SK-N-SH (cell line): ENCODE measurements around the gene MMP14. TPM values are rescaled to one million over a fixed set of nuclear protein-coding genes. Genes with fewer than 3 reads are reported as not detected.

Experiments used
- CTCF ChIA-PET: fragments of 300-600, 350-600 bp; formaldehyde crosslinking; extraction: SDS; loops from one replicate; lab custom pipeline; 2021; lab: Yijun Ruan, JAX
- POLR2A ChIA-PET: fragments of 350-600 bp; sonication (Branson Sonifier 250); formaldehyde crosslinking; extraction: SDS; loops from one replicate; lab custom pipeline; 2020; ENCODE audit warnings: antibody characterized with exemption, inconsistent platforms; lab: Yijun Ruan, JAX
- DNase-seq: peaks from one replicate; pipeline ENCODE4 v3.0.0; 2012
- H2AFZ ChIP-seq: fragments of 200-600 bp; sonication (generic); 2 replicates; pipeline ENCODE4 v1.8.1; 2016; ENCODE audit warnings: antibody characterized with exemption, mild to moderate bottlenecking, low read depth
- H3F3A ChIP-seq: fragments of 200-600 bp; sonication (generic); replicated peaks from 2 replicates; pipeline ENCODE3; 2016; ENCODE audit warnings: antibody characterized with exemption, mild to moderate bottlenecking; ENCODE audit not compliant: insufficient read depth
- H3K27ac ChIP-seq, 2 experiments: fragments of 200-500 bp in 1 of 2; fragments of 200-600 bp in 1 of 2; sonication (Bioruptor generic) in 1 of 2; sonication (generic), shearing (Covaris generic) in 1 of 2; 2 replicates each; pipeline versions ENCODE4 v1.5.1 to v1.6.1; 2014 to 2016; ENCODE audit warnings: low read depth in 2 of 2, inconsistent platforms in 1 of 2, low read length in 1 of 2, mild to moderate bottlenecking in 1 of 2, mixed read lengths in 1 of 2
- H3K27me3 ChIP-seq: fragments of 200-600 bp; sonication (generic), shearing (Covaris generic); 2 replicates; pipeline ENCODE4 v1.6.1; 2016; ENCODE audit warnings: mixed run types; ENCODE audit not compliant: insufficient read depth
- H3K36me3 ChIP-seq, 2 experiments: fragments of 200-500 bp in 1 of 2; fragments of 200-600 bp in 1 of 2; sonication (Bioruptor generic) in 1 of 2; sonication (generic) in 1 of 2; replicated peaks in 1 of 2; 2 replicates each; pipeline versions ENCODE3 to v1.5.1; 2014 to 2016; ENCODE audit warnings: low read length in 1 of 2, mild to moderate bottlenecking in 1 of 2; ENCODE audit not compliant: insufficient read depth in 2 of 2, control insufficient read depth in 1 of 2
- H3K4me1 ChIP-seq, 2 experiments: fragments of 200-500 bp in 1 of 2; fragments of 200-600 bp in 1 of 2; sonication (Bioruptor generic) in 1 of 2; sonication (generic), shearing (Covaris generic) in 1 of 2; 2 replicates each; pipeline versions ENCODE4 v1.5.1 to v1.6.1; 2014 to 2016; ENCODE audit warnings: low read depth in 1 of 2, low read length in 1 of 2, mixed run types in 1 of 2; ENCODE audit not compliant: insufficient read depth in 2 of 2, control insufficient read depth in 1 of 2
- H3K4me2 ChIP-seq: fragments of 200-600 bp; sonication (generic), shearing (Covaris generic); 2 replicates; pipeline ENCODE4 v1.6.1; 2017; ENCODE audit warnings: mixed run types
- H3K4me3 ChIP-seq, 2 experiments: fragments of 200-500 bp in 1 of 2; fragments of 200-600 bp in 1 of 2; sonication (Bioruptor generic) in 1 of 2; sonication (generic), shearing (Covaris generic) in 1 of 2; 2 replicates each; pipeline versions ENCODE4 v1.5.1 to v1.8.1; 2014 to 2016; ENCODE audit warnings: low read depth in 2 of 2, inconsistent platforms in 1 of 2, low read length in 1 of 2, mild to moderate bottlenecking in 1 of 2, mixed read lengths in 1 of 2, moderate library complexity in 1 of 2
- H3K79me2 ChIP-seq: fragments of 200-600 bp; sonication (generic); 2 replicates; pipeline ENCODE4 v1.8.1; 2017; ENCODE audit warnings: mild to moderate bottlenecking; ENCODE audit not compliant: insufficient read depth
- H3K9ac ChIP-seq: fragments of 200-600 bp; sonication (generic); 2 replicates; pipeline ENCODE4 v1.6.1; 2017; ENCODE audit warnings: mixed run types
- H3K9me2 ChIP-seq: fragments of 200-600 bp; sonication (generic); 2 replicates; pipeline ENCODE4 v1.6.1; 2017; ENCODE audit warnings: mixed run types
- H3K9me3 ChIP-seq: fragments of 200-600 bp; sonication (generic); 2 replicates; pipeline ENCODE4 v1.6.1; 2017; ENCODE audit warnings: mixed run types, mild to moderate bottlenecking, moderate library complexity
- H4K20me1 ChIP-seq: fragments of 200-600 bp; sonication (generic); 2 replicates; pipeline ENCODE4 v1.6.1; 2017; ENCODE audit warnings: mild to moderate bottlenecking, mixed run types; ENCODE audit not compliant: insufficient read depth
- CHD2 ChIP-seq: fragments of 150-350 bp; IDR thresholded peaks from 2 replicates; pipeline ENCODE4 v1.6.1; 2018; ENCODE audit warnings: low read length; ENCODE audit not compliant: partially characterized antibody
- CTCF ChIP-seq: fragments of 200-600 bp; sonication (generic); IDR thresholded peaks from 2 replicates; pipeline ENCODE4 v1.6.1; 2017; ENCODE audit warnings: antibody characterized with exemption, mild to moderate bottlenecking, moderate library complexity
- ELF1 ChIP-seq: IDR thresholded peaks from 2 replicates; pipeline ENCODE4 v1.4.0; 2012
- EP300 ChIP-seq, 2 experiments: IDR thresholded peaks; 2 replicates each; pipeline versions ENCODE4 v1.4.0 to v1.6.1; 2012; ENCODE audit warnings: borderline replicate concordance in 1 of 2, low read depth in 1 of 2, low read length in 1 of 2
- EZH2phosphoT487 ChIP-seq: fragments of 200-600 bp; sonication (generic); IDR thresholded peaks from 2 replicates; pipeline ENCODE4 v1.6.1; 2017; ENCODE audit warnings: low read depth, mixed run types, mild to moderate bottlenecking, antibody characterized with exemption, moderate library complexity, borderline replicate concordance
- FOSL2 ChIP-seq: IDR thresholded peaks from 2 replicates; pipeline ENCODE4 v1.4.0; 2012; ENCODE audit warnings: low read depth, mild to moderate bottlenecking, moderate library complexity, borderline replicate concordance
- MEF2A ChIP-seq: IDR thresholded peaks from 2 replicates; pipeline ENCODE4 v1.4.0; 2012; ENCODE audit warnings: low read depth, borderline replicate concordance
- MXI1 ChIP-seq: IDR thresholded peaks from 2 replicates; pipeline ENCODE4 v1.6.1; 2012; ENCODE audit warnings: mild to moderate bottlenecking, low read depth, low read length, improper control_type of control experiment
- NFIC ChIP-seq: IDR thresholded peaks from 2 replicates; pipeline ENCODE4 v1.4.0; 2012; ENCODE audit warnings: borderline replicate concordance
- PBX3 ChIP-seq: IDR thresholded peaks from 2 replicates; pipeline ENCODE4; 2012
- POLR2AphosphoS5 ChIP-seq: IDR thresholded peaks from 2 replicates; pipeline ENCODE4 v1.6.1; 2012; ENCODE audit warnings: low read depth, low read length
- RCOR1 ChIP-seq: fragments of 150-350 bp; IDR thresholded peaks from 2 replicates; pipeline ENCODE4 v1.6.1; 2017; ENCODE audit warnings: antibody characterized with exemption, low read length
- RFX5 ChIP-seq: IDR thresholded peaks from 2 replicates; pipeline ENCODE4 v1.6.1; 2012; ENCODE audit warnings: mild to moderate bottlenecking, improper control_type of control experiment, low read length
- TCF12 ChIP-seq: IDR thresholded peaks from 2 replicates; pipeline ENCODE4 v1.4.0; 2012
- YY1 ChIP-seq: IDR thresholded peaks from 2 replicates; pipeline ENCODE4 v1.4.0; 2012; ENCODE audit warnings: low read depth, mild to moderate bottlenecking
- WGBS: methylation state at CpG from one replicate; pipeline ENCODE4 v1.1.6; 2017; ENCODE audit warnings: low lambda C conversion rate; 5-methylcytosine and 5-hydroxymethylcytosine counted together
- polyA plus RNA-seq, 3 experiments: library from polyadenylated mRNA; depleted of rRNA; stranded (reverse); fragments of >200 nt; gene quantifications; 2 replicates each; pipeline ENCODE4 v1.2.3, GENCODE V29; 2012
- TF ChIP-seq, protein P1 (sequence below): IDR thresholded peaks from 2 replicates; pipeline ENCODE4 v1.4.0; 2012; ENCODE audit warnings: low read depth, borderline replicate concordance
- TF ChIP-seq, protein P2 (sequence below): IDR thresholded peaks from 2 replicates; pipeline ENCODE4 v1.6.1; 2012; ENCODE audit warnings: mild to moderate bottlenecking, low read depth, low read length, moderate library complexity

MMP14 gene
- polyA plus RNA-seq, 1 of the 3 experiments (the other 2 are of a cell fraction): 139 TPM

DNA sequence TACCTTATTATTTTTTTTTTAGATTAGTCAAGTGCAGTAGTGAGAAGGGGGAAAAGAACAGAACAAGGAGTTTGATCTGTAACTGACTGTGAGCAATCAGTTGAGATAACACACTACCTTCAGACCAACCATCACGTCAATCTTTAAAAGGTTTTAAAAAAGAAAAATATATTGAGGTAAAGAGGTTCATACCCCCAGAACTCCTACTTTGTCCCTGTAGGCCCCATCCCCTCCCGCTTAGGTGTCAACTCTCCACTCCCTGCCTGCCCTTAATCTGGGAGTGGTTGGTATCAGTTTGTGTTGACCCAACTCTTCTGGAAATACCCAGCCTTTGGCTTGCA is 16.2 kb downstream of the MMP14 start:
- POLR2A ChIA-PET: interaction anchor here (1.1 to 1.3 kb wide), 2 partner anchors 30 to 85 kb away, joined by 3 to 7 read pairs; no protein-coding TSS in a partner anchor
- H3K4me1 ChIP-seq: peaks cover 31 to 36% of the 10 kb centered on the region in 2 experiments

DNA sequence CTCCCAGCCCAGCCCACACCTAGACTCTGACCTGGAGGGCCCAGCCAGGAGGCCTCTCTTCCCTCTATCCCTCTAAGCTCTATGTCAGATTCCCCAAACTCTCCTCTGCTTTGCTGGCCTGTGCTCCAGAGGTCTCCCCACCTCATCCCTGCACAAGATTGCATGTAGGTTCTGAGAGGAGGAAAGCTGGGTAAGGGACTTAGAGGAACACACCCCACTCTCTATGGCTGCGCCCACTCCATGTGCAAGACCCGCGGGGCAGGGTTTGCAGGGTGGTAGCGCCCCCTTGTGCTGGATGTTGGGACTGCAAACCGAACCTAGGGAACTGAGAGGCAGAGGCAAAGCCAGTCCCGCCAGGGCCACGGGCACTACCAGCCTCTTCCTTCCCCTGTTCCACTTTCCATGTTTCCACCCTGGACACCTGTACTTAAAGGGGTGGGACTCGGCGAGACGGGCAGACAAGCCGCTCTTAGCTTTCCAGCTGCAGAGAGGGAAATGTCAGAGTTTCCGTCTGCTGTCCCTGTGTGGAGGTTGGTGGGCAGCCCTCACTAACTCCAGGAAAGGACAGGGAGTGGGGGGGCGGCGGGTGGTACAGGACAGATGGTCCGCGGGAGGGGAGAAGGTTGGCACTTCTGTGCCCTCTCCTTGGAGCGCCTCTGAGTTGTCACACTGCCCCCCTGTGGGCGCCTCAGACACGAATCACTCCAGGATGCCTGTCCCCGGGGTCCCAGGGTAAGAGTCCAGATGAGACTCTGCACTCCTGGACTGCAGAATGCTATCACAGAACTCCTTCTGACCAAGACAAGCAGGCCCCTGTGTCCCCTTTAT is 16.8 kb downstream of the MMP14 start:
- no peaks in the 10 kb centered on the region for H4K20me1 ChIP-seq
- peak overlapping the region; percentile 52 to 63 for H3K4me3 ChIP-seq
- H3K9me3 ChIP-seq: no peaks in the 10 kb centered on the region
- peak overlapping the region; percentile 98 for H2AFZ ChIP-seq
- H3K79me2 ChIP-seq: no peaks in the 10 kb centered on the region
- peak; percentile 85 for DNase-seq
- no peak overlapping the region; a peak in 1 of 4 replicates for H3K27ac ChIP-seq
- H3F3A ChIP-seq: peaks cover 14% of the 10 kb centered on the region
- H3K36me3 ChIP-seq: no peaks in the 10 kb centered on the region
- H3K9ac ChIP-seq: peak overlapping the region; percentile 67
- peak overlapping the region; percentile 98 for H3K4me2 ChIP-seq
- CTCF ChIA-PET: interaction anchor here (0.7 to 18.5 kb wide), 58 partner anchors 8 to 465 kb away, joined by 3 to 472 read pairs (median 5); partner anchors contain the start of genes HAUS4, LRP10, MMP14 and MRPL52
- peaks cover 25 to 30% of the 10 kb centered on the region in 2 experiments for H3K4me1 ChIP-seq
- whole genome bisulfite sequencing: 0% methylated on average over 13 of the region's 20 CpGs
- POLR2A ChIA-PET: interaction anchor here (0.6 to 1.3 kb wide), 5 partner anchors 30 to 1806 kb away, joined by 3 to 7 read pairs (median 3); no protein-coding TSS in a partner anchor
- no peaks in the 10 kb centered on the region for H3K27me3 ChIP-seq
- H3K9me2 ChIP-seq: no peaks in the 10 kb centered on the region
- TF ChIP-seq MXI1: peak; percentile 78
- peak; percentile 49; the same call in 1 of the 2 replicates for TF ChIP-seq YY1
- TF ChIP-seq EZH2phosphoT487: no peak
- peak; percentile 92 for TF ChIP-seq CTCF
- no peak for TF ChIP-seq MEF2A
- no peak for TF ChIP-seq CHD2
- TF ChIP-seq ELF1: no peak
- TF ChIP-seq RCOR1: no peak
- TF ChIP-seq PBX3: no peak
- TF ChIP-seq, protein P1, sequence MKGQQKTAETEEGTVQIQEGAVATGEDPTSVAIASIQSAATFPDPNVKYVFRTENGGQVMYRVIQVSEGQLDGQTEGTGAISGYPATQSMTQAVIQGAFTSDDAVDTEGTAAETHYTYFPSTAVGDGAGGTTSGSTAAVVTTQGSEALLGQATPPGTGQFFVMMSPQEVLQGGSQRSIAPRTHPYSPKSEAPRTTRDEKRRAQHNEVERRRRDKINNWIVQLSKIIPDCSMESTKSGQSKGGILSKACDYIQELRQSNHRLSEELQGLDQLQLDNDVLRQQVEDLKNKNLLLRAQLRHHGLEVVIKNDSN: no peak
- TF ChIP-seq TCF12: no peak
- TF ChIP-seq, protein P2, sequence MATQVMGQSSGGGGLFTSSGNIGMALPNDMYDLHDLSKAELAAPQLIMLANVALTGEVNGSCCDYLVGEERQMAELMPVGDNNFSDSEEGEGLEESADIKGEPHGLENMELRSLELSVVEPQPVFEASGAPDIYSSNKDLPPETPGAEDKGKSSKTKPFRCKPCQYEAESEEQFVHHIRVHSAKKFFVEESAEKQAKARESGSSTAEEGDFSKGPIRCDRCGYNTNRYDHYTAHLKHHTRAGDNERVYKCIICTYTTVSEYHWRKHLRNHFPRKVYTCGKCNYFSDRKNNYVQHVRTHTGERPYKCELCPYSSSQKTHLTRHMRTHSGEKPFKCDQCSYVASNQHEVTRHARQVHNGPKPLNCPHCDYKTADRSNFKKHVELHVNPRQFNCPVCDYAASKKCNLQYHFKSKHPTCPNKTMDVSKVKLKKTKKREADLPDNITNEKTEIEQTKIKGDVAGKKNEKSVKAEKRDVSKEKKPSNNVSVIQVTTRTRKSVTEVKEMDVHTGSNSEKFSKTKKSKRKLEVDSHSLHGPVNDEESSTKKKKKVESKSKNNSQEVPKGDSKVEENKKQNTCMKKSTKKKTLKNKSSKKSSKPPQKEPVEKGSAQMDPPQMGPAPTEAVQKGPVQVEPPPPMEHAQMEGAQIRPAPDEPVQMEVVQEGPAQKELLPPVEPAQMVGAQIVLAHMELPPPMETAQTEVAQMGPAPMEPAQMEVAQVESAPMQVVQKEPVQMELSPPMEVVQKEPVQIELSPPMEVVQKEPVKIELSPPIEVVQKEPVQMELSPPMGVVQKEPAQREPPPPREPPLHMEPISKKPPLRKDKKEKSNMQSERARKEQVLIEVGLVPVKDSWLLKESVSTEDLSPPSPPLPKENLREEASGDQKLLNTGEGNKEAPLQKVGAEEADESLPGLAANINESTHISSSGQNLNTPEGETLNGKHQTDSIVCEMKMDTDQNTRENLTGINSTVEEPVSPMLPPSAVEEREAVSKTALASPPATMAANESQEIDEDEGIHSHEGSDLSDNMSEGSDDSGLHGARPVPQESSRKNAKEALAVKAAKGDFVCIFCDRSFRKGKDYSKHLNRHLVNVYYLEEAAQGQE: no peak
- no peak for TF ChIP-seq RFX5
- TF ChIP-seq POLR2AphosphoS5: no peak
- no peak for TF ChIP-seq FOSL2

More for the DNA sequence above, 16.2 kb downstream of the MMP14 start:
- DNase-seq: no peak
- no peaks in the 10 kb centered on the region for H3K36me3 ChIP-seq
- peak overlapping the region; percentile 98 for H2AFZ ChIP-seq
- H3K27me3 ChIP-seq: no peaks in the 10 kb centered on the region
- H3K27ac ChIP-seq: peak overlapping the region in 1 of 2 experiments; percentile 90; a peak in 1 of 4 replicates
- TF ChIP-seq, protein P1: no peak
- TF ChIP-seq NFIC (no peak), EP300 (IDR thresholded peaks at IDR 0.05; ENCODE audit: borderline replicate concordance in 1 of 2, low read depth in 1 of 2, low read length in 1 of 2) (no peak)
- no peak overlapping the region for H3K4me3 ChIP-seq
- no peaks in the 10 kb centered on the region for H3K9me3 ChIP-seq
- H3K4me2 ChIP-seq: no peak overlapping the region
- 94% methylated on average over 2 of the region's 2 CpGs for WGBS
- CTCF ChIA-PET: interaction anchor here (0.7 to 18.5 kb wide), 51 partner anchors 9 to 464 kb away, joined by 3 to 472 read pairs (median 5); partner anchors contain the start of genes LRP10, MMP14, MRPL52 and OXA1L
- no peaks in the 10 kb centered on the region for H3K79me2 ChIP-seq
- no peaks in the 10 kb centered on the region for H3K9me2 ChIP-seq
- H3K9ac ChIP-seq: no peak overlapping the region
- H4K20me1 ChIP-seq: no peaks in the 10 kb centered on the region
- H3F3A ChIP-seq: peaks cover 18% of the 10 kb centered on the region
